GM18499 (cell line): ENCODE measurements around the gene PELO.

Experiments
- ATAC-seq: cut with Tn5 transposase; IDR thresholded peaks from one replicate; pipeline ENCODE4 v1.9.1; 2021; ENCODE audit warnings: moderate number of reproducible peaks; ENCODE audit not compliant: insufficient read depth, unreplicated experiment

PELO gene

DNA sequence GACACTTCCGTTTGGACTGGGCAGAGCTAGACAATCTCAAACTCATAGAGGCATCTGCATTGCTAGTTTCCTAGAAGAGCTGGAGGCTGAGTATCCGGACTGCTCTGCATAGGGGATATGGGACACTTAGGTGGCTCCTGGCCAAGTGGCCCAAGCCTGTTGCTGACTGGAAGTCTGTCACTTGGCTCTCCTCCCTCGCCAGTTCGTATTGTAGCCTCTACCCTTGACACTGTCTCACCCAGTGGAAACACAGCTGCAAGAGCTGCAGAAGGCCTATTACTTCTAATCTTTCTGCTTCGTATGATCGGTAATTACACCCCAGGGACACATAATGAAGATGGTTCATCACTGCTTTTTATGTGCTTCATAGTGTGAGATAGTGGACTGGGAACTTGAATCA is 34.7 kb downstream of the PELO start:
- ATAC-seq, result no peak

- ATAC-seq, result no peak
Measured at GRCh38 chr5:52824827-52825226, 37.1 kb downstream of the PELO start.

DNA sequence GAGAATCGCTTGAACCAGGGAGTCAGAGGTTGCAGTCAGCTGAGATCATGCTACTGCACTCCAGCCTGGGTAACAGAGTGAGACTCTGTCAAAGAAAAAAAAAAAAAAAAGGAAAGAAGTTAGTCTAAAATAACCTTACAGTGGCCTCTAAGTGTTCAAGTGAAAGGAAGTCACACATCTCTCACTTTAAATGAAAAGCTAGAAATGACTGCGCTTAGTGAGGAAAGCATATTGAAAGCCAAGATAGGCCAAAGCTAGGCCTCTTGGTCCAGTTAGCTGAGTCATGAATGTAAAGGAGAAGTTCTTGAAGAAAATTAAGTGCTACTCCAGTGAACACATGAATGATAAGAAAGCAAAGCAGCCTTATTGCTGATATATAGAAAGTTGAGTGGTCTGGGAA is 38.1 kb downstream of the PELO start:
- peak; percentile 97 for ATAC-seq

DNA sequence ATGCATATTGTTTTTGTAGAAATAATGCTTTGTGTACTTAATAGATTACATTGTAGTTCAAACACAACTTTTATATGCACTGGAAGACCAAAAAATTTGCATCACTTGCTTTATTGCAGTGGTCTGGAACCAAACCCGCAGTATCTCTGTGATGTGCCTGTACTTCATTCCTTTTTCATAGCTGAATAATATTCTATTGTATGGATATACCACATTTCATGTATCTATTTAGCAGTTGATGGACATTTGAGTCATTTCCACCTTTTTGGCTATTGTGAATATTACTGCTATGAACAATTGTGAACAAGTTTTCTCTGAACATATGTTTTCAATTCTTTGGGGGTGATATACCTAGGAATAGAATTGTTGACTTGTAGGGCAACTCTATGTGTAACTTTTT is 40.1 kb downstream of the PELO start:
- ATAC-seq, result no peak

DNA sequence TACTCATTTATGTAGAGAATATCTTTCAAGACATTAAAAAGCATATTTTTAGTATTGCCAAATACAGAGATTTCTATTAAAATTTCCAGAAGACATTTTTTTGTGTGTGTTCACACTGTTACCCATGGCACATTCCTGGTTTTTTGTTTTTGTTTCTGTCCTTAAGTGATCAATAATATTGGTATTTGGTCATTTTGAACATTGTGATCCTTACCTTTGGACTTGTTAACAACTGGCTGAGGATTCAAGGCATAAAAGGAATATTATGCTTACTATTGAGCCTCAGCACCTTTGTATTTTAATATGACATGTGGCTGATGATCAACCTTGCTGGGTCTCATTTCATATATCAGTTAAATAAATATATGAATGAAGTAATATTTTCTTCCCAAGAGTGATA is 41.9 kb downstream of the PELO start:
- ATAC-seq, result no peak

- no peak for ATAC-seq
Measured at GRCh38 chr5:52830650-52831049, 42.9 kb downstream of the PELO start.

- ATAC-seq, result no peak
Measured at GRCh38 chr5:52831786-52832511, 44.2 kb downstream of the PELO start.

GRCh38 chr5:52834320-52834719 is 46.6 kb downstream of the PELO start:
- ATAC-seq, result no peak

GRCh38 chr5:52837068-52837467 is 49.4 kb downstream of the PELO start:
- ATAC-seq, result no peak
